ELF-1 (cell line): ENCODE data around the gene PGAP2.
A peak's percentile ranks its signal among the peaks of the same experiment; 100 is the strongest.
"Not testable (repeated sequence)": the region's sequence is repeated elsewhere in the genome, so short reads cannot be mapped to it uniquely, and the experiment has no call there.

Experiments
- DNase-seq: peaks from one replicate; pipeline ENCODE4 v3.0.0-alpha.2; 2016; ENCODE audit warnings: low read depth, low spot score

PGAP2 gene

DNA sequence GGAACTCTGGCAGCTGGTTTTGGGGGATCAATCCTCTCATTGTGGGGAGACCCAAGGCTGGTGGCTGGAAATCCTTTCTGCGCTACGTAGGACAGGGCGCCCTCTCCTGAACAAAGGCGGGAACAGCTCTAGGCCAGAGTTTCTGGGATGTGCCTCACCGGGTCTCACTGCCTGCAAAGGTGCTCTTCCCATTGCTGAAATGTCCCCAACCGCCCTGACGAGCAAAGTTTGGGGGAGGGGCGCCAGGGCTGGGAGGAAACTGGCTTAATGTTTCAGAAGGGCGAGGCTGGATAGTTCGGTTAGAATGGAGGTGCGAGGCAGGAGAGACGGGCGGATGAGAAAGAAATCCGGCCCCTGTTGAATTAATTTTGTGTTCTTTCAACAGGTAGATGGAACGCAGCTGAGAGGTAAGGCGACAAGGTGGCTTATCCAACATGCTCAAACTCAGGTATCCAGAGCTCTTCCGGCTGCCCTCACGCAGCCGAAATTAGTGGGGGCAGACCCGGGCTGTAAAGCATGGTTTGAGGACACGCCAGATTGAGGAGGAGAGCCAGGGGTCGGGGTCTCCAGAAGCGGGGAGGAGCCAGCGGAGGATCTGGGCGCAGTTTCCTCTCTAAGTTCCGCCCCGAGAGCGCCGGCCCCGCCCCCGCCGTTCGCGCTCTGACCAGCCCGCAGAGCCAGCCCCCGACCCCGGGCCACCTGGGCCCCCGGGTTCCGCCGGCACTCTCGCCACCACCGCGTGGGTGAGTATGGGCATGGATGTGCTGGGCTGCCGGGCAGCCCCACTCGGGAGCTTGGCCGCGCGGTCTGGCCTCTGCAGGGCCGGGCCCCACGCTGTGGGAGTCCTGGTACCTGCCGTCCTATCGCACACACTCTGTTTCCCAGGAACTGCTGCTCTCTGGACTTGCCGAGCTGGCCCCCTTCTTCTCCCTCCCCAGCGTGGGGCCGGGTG, at the start of gene PGAP2:
Gene PGAP2 (plus strand): TSS at position 652 of the 952 bp plus-strand sequence. CDS start 2,700 bp downstream, outside the sequence.
- peak; percentile 93 for DNase-seq

GRCh38 chr11:3764266-3764665, 44.1 kb upstream of the PGAP2 start:
- no peak for DNase-seq

GRCh38 chr11:3766836-3767235, 41.5 kb upstream of the PGAP2 start:
- not testable (repeated sequence) for DNase-seq

GRCh38 chr11:3767536-3767935, 40.8 kb upstream of the PGAP2 start:
- DNase-seq = no peak

DNA sequence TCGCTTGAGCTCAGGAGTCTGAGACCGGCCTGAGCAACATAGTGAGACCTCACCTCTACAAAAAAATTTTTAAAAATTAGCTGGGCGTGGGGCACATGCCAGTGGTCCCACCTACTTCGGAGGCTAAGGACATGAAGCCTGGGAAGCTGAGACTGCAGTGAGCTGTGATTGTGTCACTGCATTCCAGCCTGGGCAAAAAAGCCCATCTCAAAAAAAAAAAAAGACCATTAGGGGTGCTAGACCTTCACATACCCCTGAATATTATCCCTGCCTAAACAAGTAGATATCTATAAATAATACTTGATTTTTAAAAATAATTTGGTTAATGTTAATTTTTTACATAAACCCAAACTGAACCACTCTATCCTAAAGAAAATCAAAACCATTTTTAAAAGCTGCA, 35.2 kb upstream of the PGAP2 start:
- DNase-seq = no peak

GRCh38 chr11:3775736-3776406, 32.5 kb upstream of the PGAP2 start:
- no peak for DNase-seq

GRCh38 chr11:3781423-3781822, 26.9 kb upstream of the PGAP2 start:
- no peak for DNase-seq

DNA sequence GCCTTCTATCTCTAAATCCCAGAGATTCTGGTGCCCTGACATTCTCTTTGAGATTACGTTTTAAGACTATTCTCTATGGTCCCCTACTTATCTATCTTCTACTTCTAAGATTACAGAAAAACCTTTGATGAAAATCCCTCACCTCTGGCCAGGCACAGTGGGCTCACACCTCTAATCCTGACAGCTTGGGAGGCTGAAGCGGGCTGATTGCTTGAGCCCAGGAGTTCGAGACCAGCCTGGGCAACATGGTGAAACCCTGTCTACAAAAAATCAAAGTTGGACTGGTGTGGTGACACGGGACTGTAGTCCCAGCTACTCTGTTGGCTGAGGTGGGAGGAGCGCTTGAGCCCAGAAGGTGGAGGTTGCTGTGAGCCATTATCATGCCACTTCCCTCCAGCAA, 25.4 kb upstream of the PGAP2 start:
- peak; percentile 28 for DNase-seq

- no peak for DNase-seq
Observed at GRCh38 chr11:3783611-3784010, 24.7 kb upstream of the PGAP2 start.

GRCh38 chr11:3786781-3787428, 21.5 kb upstream of the PGAP2 start:
- DNase-seq = no peak

DNA sequence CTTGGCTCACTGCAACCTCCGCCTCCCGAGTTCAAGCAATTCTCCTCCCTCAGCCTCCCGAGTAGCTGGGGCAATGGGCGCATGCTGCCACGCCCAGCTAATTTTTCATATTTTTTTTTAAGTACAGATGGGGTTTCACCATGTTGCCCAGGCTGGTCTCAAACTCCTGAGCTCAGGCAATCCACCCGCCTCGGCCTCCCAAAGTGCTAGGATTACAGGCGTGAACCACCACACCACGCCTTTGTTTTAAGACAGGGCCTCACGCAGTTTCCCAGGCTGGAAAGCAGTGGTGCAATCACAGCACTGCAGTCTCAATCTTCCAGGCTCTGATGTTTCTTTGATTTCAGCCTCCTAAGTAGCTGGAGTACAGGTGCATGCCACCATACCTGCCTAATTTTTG, 14.0 kb upstream of the PGAP2 start:
- DNase-seq = not testable (repeated sequence)

DNA sequence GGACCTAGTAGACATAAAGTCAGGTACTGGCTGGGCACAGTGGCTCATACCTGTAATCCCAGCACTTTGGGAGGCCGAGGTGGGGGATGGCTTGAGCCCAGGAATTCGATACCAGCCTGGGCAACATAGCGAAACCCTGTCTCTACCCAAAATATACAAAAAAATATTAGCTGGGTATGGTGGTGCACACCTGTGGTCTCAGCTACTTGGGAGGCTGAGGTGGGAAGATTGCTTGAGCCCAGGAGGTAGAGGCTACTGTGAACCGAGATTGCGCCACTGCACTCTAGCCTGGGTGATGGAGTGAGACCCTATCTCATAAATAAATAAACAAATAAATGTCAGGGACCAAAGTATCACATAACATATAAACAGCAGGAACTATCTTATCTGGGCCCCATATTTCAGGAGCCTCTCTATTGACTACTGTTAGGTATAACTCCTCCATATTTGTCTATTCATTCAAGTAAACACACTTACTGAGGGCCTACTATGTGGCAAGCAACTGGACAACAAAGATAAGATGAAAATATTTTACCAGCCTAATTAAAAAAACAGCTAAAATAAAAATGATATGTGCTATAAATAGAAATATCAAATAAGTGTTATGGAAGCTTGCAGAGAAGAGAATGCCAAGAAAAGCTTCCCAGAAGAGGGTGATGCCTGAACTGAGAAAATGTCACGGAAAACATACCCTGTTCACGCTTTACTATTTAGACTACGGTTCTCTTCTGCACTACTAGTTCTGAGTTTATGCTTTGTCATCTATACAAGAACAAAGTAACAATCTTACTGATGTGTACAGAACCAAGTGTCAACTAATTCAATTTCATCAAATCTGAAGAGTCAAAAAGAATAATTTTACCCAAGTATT, 13.0 kb upstream of the PGAP2 start:
- DNase-seq = no peak

GRCh38 chr11:3796002-3796311, 12.4 kb upstream of the PGAP2 start:
- DNase-seq = no peak

GRCh38 chr11:3796346-3796745, 12.0 kb upstream of the PGAP2 start:
- DNase-seq = no peak

DNA sequence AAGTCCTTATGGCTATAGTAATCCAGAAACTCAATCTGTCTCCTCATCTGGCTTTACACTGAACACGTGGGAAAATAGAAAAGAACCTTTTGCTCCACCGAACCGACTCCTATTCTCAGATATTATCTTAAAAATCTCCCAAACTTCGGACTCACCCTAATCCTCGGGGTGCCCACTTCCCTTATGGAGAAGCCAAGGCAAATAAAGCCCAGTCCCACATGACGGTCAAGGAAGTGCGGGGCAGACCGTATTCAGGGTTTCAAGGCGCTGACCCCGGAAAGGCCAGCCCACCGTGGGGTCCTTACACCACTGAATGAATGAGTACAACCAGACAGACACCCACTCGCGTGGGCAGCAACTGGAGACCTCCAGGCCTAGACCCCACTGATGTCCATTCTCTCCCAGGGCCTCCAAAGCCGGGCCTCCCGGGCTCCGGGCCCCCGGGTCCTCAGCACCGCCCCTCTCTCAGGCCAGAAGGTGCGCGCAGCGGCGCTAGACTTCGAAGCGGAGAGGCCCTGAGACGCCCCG, 11.5 kb upstream of the PGAP2 start:
- no peak for DNase-seq

GRCh38 chr11:3797329-3798090, 10.8 kb upstream of the PGAP2 start, which contains the start of gene NUP98:
Gene NUP98, minus strand, starts transcription at chr11:3797554. Its CDS starts 15,437 bp downstream, at chr11:3782117.
- DNase-seq = peak; percentile 100

DNA sequence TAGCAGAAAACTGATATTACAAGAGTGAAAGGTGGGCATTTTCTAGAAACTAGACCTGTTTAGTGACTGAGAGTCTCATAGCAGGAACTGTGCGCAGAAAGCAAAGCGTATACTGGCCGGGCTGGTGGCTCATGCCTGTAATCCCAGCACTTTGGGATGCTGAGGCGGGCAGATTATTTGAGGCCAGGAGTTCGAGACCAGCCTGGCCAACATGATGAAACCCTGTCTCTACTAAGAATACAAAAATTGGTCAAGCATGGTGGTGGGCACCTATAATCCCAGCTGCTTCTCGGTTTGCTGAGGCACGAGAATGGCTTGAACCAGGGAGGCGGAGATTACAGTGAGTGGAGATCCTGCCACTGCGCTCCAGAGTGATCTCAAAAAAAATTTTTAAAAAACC, 9.2 kb upstream of the PGAP2 start:
- DNase-seq = no peak

- no peak for DNase-seq
Observed at GRCh38 chr11:3799873-3800272, 8.5 kb upstream of the PGAP2 start.

DNA sequence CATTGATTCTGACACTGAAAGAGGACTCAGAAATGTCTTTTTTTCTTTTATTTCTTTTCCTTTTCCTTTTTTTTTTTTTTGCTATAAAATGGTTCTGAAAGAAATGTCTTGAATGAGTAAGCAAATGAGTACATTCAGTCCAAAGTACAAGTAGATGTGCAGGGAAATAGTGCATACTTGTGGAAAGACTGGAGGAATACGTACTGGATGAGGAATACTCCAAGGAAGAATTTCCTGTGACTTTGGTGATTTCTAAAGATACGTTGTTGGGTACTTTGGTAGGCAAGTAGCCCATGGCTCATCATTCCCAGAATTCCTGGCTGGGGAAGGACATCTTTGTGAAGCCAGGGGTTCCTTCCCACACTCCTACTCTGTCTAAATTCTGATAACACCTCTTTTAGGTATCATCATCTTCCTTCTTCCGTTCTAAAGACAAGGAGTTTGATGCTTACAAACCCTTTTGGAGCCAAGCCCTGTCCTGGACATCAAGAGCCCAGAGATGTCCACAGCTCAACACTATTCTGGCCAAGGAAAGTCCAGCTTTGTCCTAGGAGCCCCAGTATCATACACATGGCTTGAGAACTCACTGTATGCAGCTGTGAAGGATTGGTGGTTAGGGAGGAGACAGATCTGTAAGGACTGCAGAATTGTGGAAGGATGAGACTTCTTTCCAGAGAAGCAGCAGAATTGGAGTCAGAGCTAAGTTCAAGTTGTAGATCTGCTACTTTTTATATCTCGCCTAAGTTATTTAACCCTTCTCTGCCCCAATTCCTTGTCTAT, 6.2 kb upstream of the PGAP2 start:
- DNase-seq = no peak
